Measurements from ENCODE around the gene NWD2.

NWD2 gene

GRCh38 chr4:37445023-37445422 lies 200.5 kb downstream of the NWD2 start:
- TF ChIP-seq CTCF (IDR thresholded peaks at IDR 0.05; ENCODE audit: low read length) (no peak), EZH2 (optimal IDR thresholded peaks at IDR 0.05; ENCODE audit: low read depth, low read length) (no peak), EZH2phosphoT487 (IDR thresholded peaks at IDR 0.05; ENCODE audit: low read length) (no peak)
- Histone ChIP-seq H3F3A (ENCODE audit: insufficient read depth, low read length) (no peaks in the 10 kb centered on the region), H3K27ac (ENCODE audit: low read length) (no peak overlapping the region), H3K9me3 (replicated peaks; ENCODE audit: insufficient read depth, low read length) (no peaks in the 10 kb centered on the region), H3K79me2 (ENCODE audit: low read length) (no peaks in the 10 kb centered on the region), H3K27me3 (replicated peaks; ENCODE audit: insufficient read depth, low read length) (no peaks in the 10 kb centered on the region), H3K36me3 (replicated peaks; ENCODE audit: insufficient read depth, low read length) (no peaks in the 10 kb centered on the region), H2AFZ (ENCODE audit: low read length) (no peak overlapping the region), H3K9ac (ENCODE audit: low read length) (no peak overlapping the region), H3K4me2 (ENCODE audit: low read depth, low read length) (no peak overlapping the region), H3K9me2 (replicated peaks; ENCODE audit: insufficient read depth, low read length) (no peaks in the 10 kb centered on the region), H3K4me3 (ENCODE audit: low read length) (no peak overlapping the region), H3K4me1 (ENCODE audit: low read length) (no peaks in the 10 kb centered on the region), H4K20me1 (ENCODE audit: insufficient read depth, low read length) (no peaks in the 10 kb centered on the region)
- DNase-seq, result no peak

GRCh38 chr4:37446016-37446415 lies 201.5 kb downstream of the NWD2 start:
- Histone ChIP-seq H3K27ac (ENCODE audit: low read length) (no peak overlapping the region), H3K79me2 (ENCODE audit: low read length) (no peaks in the 10 kb centered on the region), H3K4me3 (ENCODE audit: low read length) (no peak overlapping the region), H3F3A (ENCODE audit: insufficient read depth, low read length) (no peaks in the 10 kb centered on the region), H4K20me1 (ENCODE audit: insufficient read depth, low read length) (no peaks in the 10 kb centered on the region), H3K36me3 (replicated peaks; ENCODE audit: insufficient read depth, low read length) (no peaks in the 10 kb centered on the region), H3K9ac (ENCODE audit: low read length) (no peak overlapping the region), H3K4me2 (ENCODE audit: low read depth, low read length) (no peak overlapping the region), H3K9me3 (replicated peaks; ENCODE audit: insufficient read depth, low read length) (no peaks in the 10 kb centered on the region), H3K27me3 (replicated peaks; ENCODE audit: insufficient read depth, low read length) (no peaks in the 10 kb centered on the region), H2AFZ (ENCODE audit: low read length) (no peak overlapping the region), H3K9me2 (replicated peaks; ENCODE audit: insufficient read depth, low read length) (no peaks in the 10 kb centered on the region), H3K4me1 (ENCODE audit: low read length) (no peaks in the 10 kb centered on the region)
- no peak for TF ChIP-seq EZH2phosphoT487 (IDR thresholded peaks at IDR 0.05; ENCODE audit: low read length)
- DNase-seq, result no peak

- no peak overlapping the region for H3K9ac ChIP-seq (ENCODE audit: low read length)
- H3K4me1 ChIP-seq (ENCODE audit: low read length), result no peaks in the 10 kb centered on the region
- no peaks in the 10 kb centered on the region for H4K20me1 ChIP-seq (ENCODE audit: insufficient read depth, low read length)
- no peak overlapping the region for H3K4me2 ChIP-seq (ENCODE audit: low read depth, low read length)
- no peak overlapping the region for H3K4me3 ChIP-seq (ENCODE audit: low read length)
- no peaks in the 10 kb centered on the region for H3K9me2 ChIP-seq (replicated peaks; ENCODE audit: insufficient read depth, low read length)
- H3K27ac ChIP-seq (ENCODE audit: low read length), result no peak overlapping the region
- H3K9me3 ChIP-seq (replicated peaks; ENCODE audit: insufficient read depth, low read length), result no peaks in the 10 kb centered on the region
- H3K79me2 ChIP-seq (ENCODE audit: low read length), result no peaks in the 10 kb centered on the region
- H3F3A ChIP-seq (ENCODE audit: insufficient read depth, low read length), result no peaks in the 10 kb centered on the region
- no peak for TF ChIP-seq EZH2 (optimal IDR thresholded peaks at IDR 0.05; ENCODE audit: low read depth, low read length)
- TF ChIP-seq EZH2phosphoT487 (IDR thresholded peaks at IDR 0.05; ENCODE audit: low read length), result no peak
- no peak for TF ChIP-seq CTCF (IDR thresholded peaks at IDR 0.05; ENCODE audit: low read length)
- H3K27me3 ChIP-seq (replicated peaks; ENCODE audit: insufficient read depth, low read length), result no peaks in the 10 kb centered on the region
- no peak overlapping the region for H2AFZ ChIP-seq (ENCODE audit: low read length)
- no peaks in the 10 kb centered on the region for H3K36me3 ChIP-seq (replicated peaks; ENCODE audit: insufficient read depth, low read length)
- DNase-seq, result no peak
Observed at GRCh38 chr4:37447886-37448285, 203.3 kb downstream of the NWD2 start.

GRCh38 chr4:37450309-37450708 lies 205.8 kb downstream of the NWD2 start:
- Histone ChIP-seq H3K4me3 (ENCODE audit: low read length) (no peak overlapping the region), H3K27me3 (replicated peaks; ENCODE audit: insufficient read depth, low read length) (no peaks in the 10 kb centered on the region), H4K20me1 (ENCODE audit: insufficient read depth, low read length) (no peaks in the 10 kb centered on the region), H3K9me3 (replicated peaks; ENCODE audit: insufficient read depth, low read length) (no peaks in the 10 kb centered on the region), H3K9ac (ENCODE audit: low read length) (no peak overlapping the region), H3K79me2 (ENCODE audit: low read length) (no peaks in the 10 kb centered on the region), H3K9me2 (replicated peaks; ENCODE audit: insufficient read depth, low read length) (no peaks in the 10 kb centered on the region), H3K4me2 (ENCODE audit: low read depth, low read length) (no peak overlapping the region), H3K27ac (ENCODE audit: low read length) (no peak overlapping the region), H3K36me3 (replicated peaks; ENCODE audit: insufficient read depth, low read length) (no peaks in the 10 kb centered on the region), H2AFZ (ENCODE audit: low read length) (no peak overlapping the region), H3F3A (ENCODE audit: insufficient read depth, low read length) (peaks cover 5% of the 10 kb centered on the region; the same call in 1 of the 2 replicates), H3K4me1 (ENCODE audit: low read length) (no peaks in the 10 kb centered on the region)
- TF ChIP-seq CTCF (IDR thresholded peaks at IDR 0.05; ENCODE audit: low read length), result no peak
- TF ChIP-seq EZH2 (optimal IDR thresholded peaks at IDR 0.05; ENCODE audit: low read depth, low read length), result no peak
- TF ChIP-seq EZH2phosphoT487 (IDR thresholded peaks at IDR 0.05; ENCODE audit: low read length), result no peak
- DNase-seq, result no peak
